K562 (cell line): ENCODE measurements around the gene RALGAPA2. TPM values are rescaled to one million over a fixed set of nuclear protein-coding genes. Genes with fewer than 3 reads are reported as not detected.

Source experiments
- ATAC-seq: fragments of 200-7000 bp; cut with Tn5 transposase; 3 replicates; pipeline ENCODE4 v1.9.1; 2020; ENCODE audit warnings: moderate library complexity
- BruUV-seq: library from RNA; stranded (reverse); fragments of 400-500 nt; replicated peaks from 2 replicates; lab custom pipeline; 2021; lab: Mats Ljungman, UMichigan
- CTCF ChIA-PET: fragments of 300-600 bp; formaldehyde crosslinking; extraction: SDS; loops from one replicate; lab custom pipeline; 2021; ENCODE audit warnings: low intra/inter-chr PET ratio; lab: Yijun Ruan, JAX
- POLR2A ChIA-PET: fragments of 300-600, 350-650 bp; sonication (Branson Sonifier 250); formaldehyde crosslinking; extraction: SDS; loops from one replicate; lab custom pipeline; 2021; ENCODE audit warnings: antibody characterized with exemption, inconsistent platforms; lab: Yijun Ruan, JAX
- DNase-seq, 4 experiments: peaks; one replicate each; pipeline versions ENCODE4 v3.0.0 to v3.0.0-alpha.2; 2011 to 2018; ENCODE audit warnings: low spot score in 3 of 4, mixed read lengths in 3 of 4; ENCODE audit errors: extremely low read depth in 1 of 4
- FAIRE-seq: peaks from 2 replicates; lab custom pipeline; 2011; peaks lifted over from hg19 to GRCh38; lab: Jason Lieb, UNC
- H2AFZ ChIP-seq: 2 replicates; pipeline ENCODE4 v1.6.0; 2011; ENCODE audit warnings: low read depth, low read length, control low read depth, inconsistent platforms
- H3K27ac ChIP-seq: fragments of 200-600 bp; 3 replicates; pipeline ENCODE4 v1.8.0; 2011; ENCODE audit warnings: low read depth, mild to moderate bottlenecking, control low read depth, inconsistent platforms, low read length, moderate library complexity, mixed read lengths; ENCODE audit errors: extremely low read depth
- H3K27me3 ChIP-seq, 2 experiments: fragments of 300-600 bp in 1 of 2; 2 replicates in 1 of 2; 3 replicates in 1 of 2; pipeline versions ENCODE4 v1.6.0 to v1.8.0; 2011; ENCODE audit warnings: inconsistent platforms in 2 of 2, low read length in 2 of 2, mild to moderate bottlenecking in 1 of 2, mixed read lengths in 1 of 2, moderate library complexity in 1 of 2; ENCODE audit not compliant: control insufficient read depth in 2 of 2, insufficient read depth in 2 of 2
- H3K36me3 ChIP-seq: fragments of 300-600 bp; 3 replicates; pipeline ENCODE4 v1.8.0; 2011; ENCODE audit warnings: mild to moderate bottlenecking, low read length, inconsistent platforms; ENCODE audit not compliant: control insufficient read depth, insufficient read depth
- H3K4me1 ChIP-seq, 2 experiments: fragments of 200-600 bp in 1 of 2; replicated peaks in 1 of 2; 2 replicates in 1 of 2; 3 replicates in 1 of 2; pipeline versions ENCODE4 v1.5.1 to v1.8.0; 2011; ENCODE audit warnings: inconsistent platforms in 2 of 2, low read length in 2 of 2, mild to moderate bottlenecking in 1 of 2, mixed read lengths in 1 of 2, moderate library complexity in 1 of 2; ENCODE audit not compliant: control insufficient read depth in 2 of 2, insufficient read depth in 2 of 2
- H3K4me2 ChIP-seq: 2 replicates; pipeline ENCODE4 v1.6.1; 2011; ENCODE audit warnings: low read length, control low read depth, inconsistent platforms, mixed read lengths; ENCODE audit not compliant: insufficient read depth
- H3K4me3 ChIP-seq: fragments of 200-600 bp; sonication (generic), shearing (Covaris generic); 2 replicates; pipeline ENCODE4 v1.5.1; 2016; ENCODE audit warnings: control low read depth, inconsistent platforms
- H3K79me2 ChIP-seq: fragments of 200-600 bp; 3 replicates; pipeline ENCODE4 v1.8.0; 2011; ENCODE audit warnings: low read length, inconsistent platforms; ENCODE audit not compliant: control insufficient read depth, insufficient read depth
- H3K9ac ChIP-seq, 2 experiments: 2 replicates each; pipeline versions ENCODE4 v1.6.0 to v1.6.1; 2011; ENCODE audit warnings: low read depth in 2 of 2, low read length in 2 of 2, control low read depth in 1 of 2, inconsistent platforms in 1 of 2, mild to moderate bottlenecking in 1 of 2, mixed read lengths in 1 of 2; ENCODE audit not compliant: insufficient read depth in 1 of 2
- H3K9me1 ChIP-seq: one replicate; pipeline ENCODE4 v1.6.0; 2011; ENCODE audit warnings: inconsistent platforms, mild to moderate bottlenecking, low read length, moderate library complexity; ENCODE audit not compliant: control insufficient read depth, insufficient read depth
- H3K9me3 ChIP-seq: replicated peaks from 2 replicates; pipeline ENCODE4 v1.5.1; 2011; ENCODE audit warnings: low read depth, low read length, inconsistent platforms; ENCODE audit not compliant: control insufficient read depth, insufficient read depth
- H4K20me1 ChIP-seq: replicated peaks from 2 replicates; pipeline ENCODE4 v1.6.1; 2011; ENCODE audit warnings: low read length, inconsistent platforms, mixed read lengths; ENCODE audit not compliant: control insufficient read depth, insufficient read depth
- EWSR1 ChIP-seq: fragments of 450-650 bp; IDR thresholded peaks from 2 replicates; pipeline ENCODE4 v1.6.1; 2018; ENCODE audit warnings: borderline replicate concordance, mild to moderate bottlenecking, low read depth, moderate library complexity; ENCODE audit not compliant: partially characterized antibody
- HNRNPL ChIP-seq: fragments of 200-400 bp; formaldehyde crosslinking; IDR thresholded peaks from 2 replicates; pipeline ENCODE4 v1.6.1; 2017; ENCODE audit warnings: low read depth, mild to moderate bottlenecking, low read length
- MCM7 ChIP-seq, 2 experiments: fragments of 450-650 bp; IDR thresholded peaks; 2 replicates each; pipeline ENCODE4 v1.6.1; 2016 to 2018
- MTA3 ChIP-seq: fragments of 450-650 bp; formaldehyde crosslinking; IDR thresholded peaks from 2 replicates; pipeline ENCODE4 v1.6.1; 2017; ENCODE audit warnings: mild to moderate bottlenecking, borderline replicate concordance
- NCOA6 ChIP-seq: fragments of 450-650 bp; IDR thresholded peaks from 2 replicates; pipeline ENCODE4 v1.6.1; 2017; ENCODE audit warnings: mild to moderate bottlenecking
- RBM15 ChIP-seq: fragments of 200-400 bp; formaldehyde crosslinking; IDR thresholded peaks from 2 replicates; pipeline ENCODE4 v1.6.1; 2018; ENCODE audit warnings: mild to moderate bottlenecking, low read length, moderate library complexity; ENCODE audit not compliant: insufficient read depth
- SETDB1 ChIP-seq: IDR thresholded peaks from one replicate; pipeline ENCODE4 v1.6.1; 2012; ENCODE audit warnings: low read length, control low read depth, inconsistent platforms
- THRAP3 ChIP-seq: fragments of 450-650 bp; IDR thresholded peaks from 2 replicates; pipeline ENCODE4 v1.6.1; 2016; ENCODE audit warnings: mild to moderate bottlenecking, inconsistent platforms, borderline replicate concordance
- TRIM28 ChIP-seq: fragments of 450-650 bp; IDR thresholded peaks from 2 replicates; pipeline ENCODE4 v1.6.1; 2017
- ZFP30 ChIP-seq: fragments of 250-450 bp; sonication (Bioruptor Pico); IDR thresholded peaks from 2 replicates; pipeline ENCODE4 v1.8.0; 2022; ENCODE audit warnings: moderate library complexity, mild to moderate bottlenecking, inconsistent platforms, borderline replicate concordance
- ZNF384 ChIP-seq: IDR thresholded peaks from 2 replicates; pipeline ENCODE4 v1.6.1; 2012; ENCODE audit warnings: low read depth, low read length, improper control_type of control experiment
- ZNF41 ChIP-seq: fragments of 250-450 bp; sonication (Bioruptor Pico); conservative IDR thresholded peaks from 2 replicates; pipeline ENCODE4 v1.4.0; 2020; ENCODE audit warnings: mild to moderate bottlenecking
- ZNF785 ChIP-seq: fragments of 250-450 bp; sonication (Bioruptor Pico); IDR thresholded peaks from 2 replicates; pipeline ENCODE4 v1.4.0; 2020; ENCODE audit warnings: mild to moderate bottlenecking
- WGBS: fragments of 100-300 bp; shearing (Covaris generic); methylation state at CpG from one replicate; pipeline ENCODE4 v1.1.6; 2016; ENCODE audit warnings: low coverage, mixed read lengths; ENCODE audit not compliant: insufficient coverage; ENCODE audit errors: missing lambda C conversion rate; 5-methylcytosine and 5-hydroxymethylcytosine counted together
- in situ Hi-C: fragments of 300-500 bp; cut with MboI; formaldehyde crosslinking; loops from 4 replicates; pipeline ENCODE4 v1.15.0; 2018; ENCODE audit warnings: inconsistent platforms, mixed read lengths
- intact Hi-C: fragments of 100-400 bp; cut with micrococcal nuclease; formaldehyde crosslinking; loops from 2 replicates; pipeline ENCODE4 v1.14.2; 2022
- polyA plus RNA-seq, 8 experiments: library from polyadenylated mRNA; depleted of rRNA in 4 of 8; stranded (reverse) in 5 of 8; unstranded in 3 of 8; fragments of >200 nt; fragmentation: Nextera tagmentation in 2 of 8; fragmentation: Illumina TruSeq in 1 of 8; extraction: Ambion mirVana in 2 of 8; extraction: Trizol in 1 of 8; gene quantifications; 2 replicates each; pipeline versions ENCODE4 v1.2.1 to v1.2.3, GENCODE V29; 2011 to 2014; ENCODE audit warnings: inconsistent platforms in 1 of 8, missing spikeins in 1 of 8
- total RNA-seq, 7 experiments: library from RNA; depleted of rRNA in 6 of 7; stranded (reverse); fragments of >200 nt in 6 of 7; fragmentation: Illumina TruSeq in 2 of 7; extraction: Trizol in 2 of 7; gene quantifications; 2 replicates each; pipeline versions ENCODE4 v1.2.1 to v1.2.3, GENCODE V29; 2011 to 2021; ENCODE audit warnings: low replicate concordance in 1 of 7
- TF ChIP-seq, protein P1 (sequence below): fragments of 250-450 bp; sonication (Bioruptor Pico); IDR thresholded peaks from 2 replicates; pipeline ENCODE4 v1.8.0; 2022; ENCODE audit warnings: moderate library complexity, mild to moderate bottlenecking, inconsistent platforms
- TF ChIP-seq, protein P2 (sequence below): fragments of 450-650 bp; formaldehyde crosslinking; IDR thresholded peaks from 2 replicates; pipeline ENCODE4 v1.4.0; 2020; ENCODE audit warnings: mild to moderate bottlenecking

RALGAPA2 gene
- total and polyA plus RNA-seq, 9 of the 15 experiments (the other 6 are each of a cell fraction or from before 2014, with no cell fraction given) = 0.35 to 2.7 (median 1.4) TPM

DNA sequence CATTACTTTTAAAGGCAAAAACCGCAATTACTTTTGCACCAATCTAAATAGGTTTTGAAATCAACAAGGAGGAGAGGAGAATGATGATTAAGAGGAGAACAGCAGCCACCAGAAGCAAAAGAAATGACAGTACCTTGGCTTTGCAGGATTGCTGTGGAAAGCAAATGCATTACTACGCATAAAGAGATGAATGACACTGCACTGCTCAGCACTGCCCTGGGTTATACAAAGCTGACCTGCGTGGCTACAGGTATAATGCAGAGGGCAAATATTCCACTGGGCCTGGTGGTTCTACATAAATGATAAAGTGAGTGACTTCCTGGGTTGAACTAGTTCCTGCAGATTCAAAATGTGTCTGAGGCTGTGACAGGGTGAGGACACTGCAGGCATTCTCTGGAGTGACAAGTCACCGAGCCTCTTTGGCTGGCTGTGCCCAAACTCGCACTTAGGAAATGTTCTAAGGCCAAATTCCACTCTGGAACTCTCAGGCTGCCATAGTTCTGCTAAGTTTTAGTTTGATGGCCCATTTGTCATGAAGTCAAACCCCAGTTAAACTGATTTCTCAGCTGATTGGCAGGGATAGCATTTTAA, 265.9 kb downstream of the RALGAPA2 start:
- no TSS peak for BruUV-seq
- H3K9me3 ChIP-seq = no peaks in the 10 kb centered on the region
- 1% methylated on average over 5 of the region's 5 CpGs for WGBS
- ChIA-PET POLR2A (interaction anchor here (0.6 kb wide), 1 partner anchor 120 kb away, joined by 3 read pairs; no protein-coding TSS in a partner anchor), CTCF (no interaction called here)
- H3K79me2 ChIP-seq = no peaks in the 10 kb centered on the region
- H3K4me3 ChIP-seq = no peak overlapping the region
- DNase-seq (no peak), FAIRE-seq (no peak), ATAC-seq (no peak)
- H2AFZ ChIP-seq = no peak overlapping the region
- in situ Hi-C loops (no loop called here), intact Hi-C loops (no loop called here)
- no peak overlapping the region for H3K9ac ChIP-seq
- no peaks in the 10 kb centered on the region for H4K20me1 ChIP-seq
- H3K27ac ChIP-seq = no peak overlapping the region
- no peak overlapping the region for H3K4me2 ChIP-seq
- TF ChIP-seq TRIM28 = no peak
- no peak for TF ChIP-seq MCM7 (IDR thresholded peaks at IDR 0.05)
- no peak for TF ChIP-seq ZFP30 (CRISPR knock-in tag)
- TF ChIP-seq THRAP3 = no peak
- no peak for TF ChIP-seq ZNF41
- TF ChIP-seq, protein P1, sequence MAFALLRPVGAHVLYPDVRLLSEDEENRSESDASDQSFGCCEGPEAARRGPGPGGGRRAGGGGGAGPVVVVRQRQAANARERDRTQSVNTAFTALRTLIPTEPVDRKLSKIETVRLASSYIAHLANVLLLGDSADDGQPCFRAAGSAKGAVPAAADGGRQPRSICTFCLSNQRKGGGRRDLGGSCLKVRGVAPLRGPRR = no peak
- TF ChIP-seq, protein P2, sequence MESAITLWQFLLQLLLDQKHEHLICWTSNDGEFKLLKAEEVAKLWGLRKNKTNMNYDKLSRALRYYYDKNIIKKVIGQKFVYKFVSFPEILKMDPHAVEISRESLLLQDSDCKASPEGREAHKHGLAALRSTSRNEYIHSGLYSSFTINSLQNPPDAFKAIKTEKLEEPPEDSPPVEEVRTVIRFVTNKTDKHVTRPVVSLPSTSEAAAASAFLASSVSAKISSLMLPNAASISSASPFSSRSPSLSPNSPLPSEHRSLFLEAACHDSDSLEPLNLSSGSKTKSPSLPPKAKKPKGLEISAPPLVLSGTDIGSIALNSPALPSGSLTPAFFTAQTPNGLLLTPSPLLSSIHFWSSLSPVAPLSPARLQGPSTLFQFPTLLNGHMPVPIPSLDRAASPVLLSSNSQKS (CRISPR knock-in tag) = no peak
- TF ChIP-seq SETDB1 = no peak
- no peak for TF ChIP-seq ZNF785
- TF ChIP-seq HNRNPL = no peak
- no peak for TF ChIP-seq RBM15
- no peak for TF ChIP-seq EWSR1
- no peak for TF ChIP-seq ZNF384
- TF ChIP-seq NCOA6 = no peak
- no peak for TF ChIP-seq MTA3
- no peaks in the 10 kb centered on the region for H3K4me1 ChIP-seq
- 0 out of 5 replicates have a peak, but pooled peaks cover 0 to under 1% of the 10 kb centered on the region in 2 experiments for H3K27me3 ChIP-seq
- no peaks in the 10 kb centered on the region for H3K9me1 ChIP-seq
- no peaks in the 10 kb centered on the region for H3K36me3 ChIP-seq
